ENCODE results near the gene RPS24. TPM values are rescaled to one million over a fixed set of nuclear protein-coding genes. Genes with fewer than 3 reads are reported as not detected.

RPS24 gene
- total RNA-seq = 1,000 to 10,000 TPM; 1,742 to 3,992 (median 2,045) TPM

DNA sequence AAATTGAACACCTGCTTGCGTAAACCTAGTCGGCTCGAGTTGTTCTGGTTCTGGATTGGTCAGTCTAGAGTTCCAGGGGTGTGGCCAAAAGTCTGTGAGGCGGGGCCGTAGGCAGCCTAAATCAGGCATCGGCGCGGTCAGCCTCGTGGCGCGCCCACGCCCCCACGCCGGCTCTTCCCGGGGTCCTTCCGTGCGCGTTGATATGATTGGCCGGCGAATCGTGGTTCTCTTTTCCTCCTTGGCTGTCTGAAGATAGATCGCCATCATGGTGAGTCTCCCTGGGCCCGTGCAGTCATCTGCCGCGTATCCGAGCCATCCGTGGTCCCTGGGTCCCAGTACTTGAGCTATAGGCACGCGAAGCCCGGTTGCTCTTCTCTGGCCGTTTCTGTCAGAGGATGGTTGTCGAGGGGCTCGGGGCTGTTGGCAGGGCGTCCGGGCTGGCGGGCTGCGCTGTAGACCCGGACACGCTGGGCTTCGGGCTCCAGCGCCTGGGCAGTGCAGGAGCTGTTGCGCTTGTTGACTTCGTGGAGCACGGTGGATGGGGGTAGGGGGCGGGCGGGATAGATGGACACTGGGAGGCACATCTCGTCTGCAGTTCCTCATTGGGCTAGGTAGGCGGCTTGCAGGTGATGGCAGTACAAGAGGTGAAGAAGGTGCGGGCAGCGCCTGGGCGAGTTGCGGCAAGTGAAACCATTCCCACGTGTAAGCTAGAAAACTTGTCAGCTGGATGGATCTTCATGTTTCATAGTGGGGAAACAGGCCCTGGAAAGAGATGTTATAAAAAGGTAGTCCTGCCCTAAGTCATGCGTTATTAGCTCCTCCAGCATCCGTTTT, at the start of gene RPS24:
Gene RPS24, plus strand, starts transcription at position 227 of the 834 bp plus-strand sequence. Its CDS starts 39 bp downstream, at position 266.
- intact Hi-C loops (cut with DNase I) = no loop called here
- Histone ChIP-seq H3K4me3 (replicated peaks in 1 of 3) (peak within 1 kb of the TSS; percentile 57 to 80 (median 58)), H3K36me3 (peaks cover 35% of the 10 kb centered on the region in 2 donors), H3K27me3 (no peaks in the 10 kb centered on the region), H3K27ac (peak within 1 kb of the TSS; percentile 53 to 83 (median 72)), H3K4me1 (peaks cover 14 to 16% of the 10 kb centered on the region in 2 donors), H3K9me3 (no peaks in the 10 kb centered on the region)
- peak; percentile 96 to 98 for DNase-seq
- WGBS, 2 donors = 0 to 1% methylated on average over 34 to 47 of the region's 55 CpGs
- TF ChIP-seq, protein P1, sequence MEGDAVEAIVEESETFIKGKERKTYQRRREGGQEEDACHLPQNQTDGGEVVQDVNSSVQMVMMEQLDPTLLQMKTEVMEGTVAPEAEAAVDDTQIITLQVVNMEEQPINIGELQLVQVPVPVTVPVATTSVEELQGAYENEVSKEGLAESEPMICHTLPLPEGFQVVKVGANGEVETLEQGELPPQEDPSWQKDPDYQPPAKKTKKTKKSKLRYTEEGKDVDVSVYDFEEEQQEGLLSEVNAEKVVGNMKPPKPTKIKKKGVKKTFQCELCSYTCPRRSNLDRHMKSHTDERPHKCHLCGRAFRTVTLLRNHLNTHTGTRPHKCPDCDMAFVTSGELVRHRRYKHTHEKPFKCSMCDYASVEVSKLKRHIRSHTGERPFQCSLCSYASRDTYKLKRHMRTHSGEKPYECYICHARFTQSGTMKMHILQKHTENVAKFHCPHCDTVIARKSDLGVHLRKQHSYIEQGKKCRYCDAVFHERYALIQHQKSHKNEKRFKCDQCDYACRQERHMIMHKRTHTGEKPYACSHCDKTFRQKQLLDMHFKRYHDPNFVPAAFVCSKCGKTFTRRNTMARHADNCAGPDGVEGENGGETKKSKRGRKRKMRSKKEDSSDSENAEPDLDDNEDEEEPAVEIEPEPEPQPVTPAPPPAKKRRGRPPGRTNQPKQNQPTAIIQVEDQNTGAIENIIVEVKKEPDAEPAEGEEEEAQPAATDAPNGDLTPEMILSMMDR (IDR thresholded peaks at IDR 0.05) = no peak
- TF ChIP-seq POLR2A (IDR thresholded peaks at IDR 0.05) = peak; percentile 15 to 94

DNA sequence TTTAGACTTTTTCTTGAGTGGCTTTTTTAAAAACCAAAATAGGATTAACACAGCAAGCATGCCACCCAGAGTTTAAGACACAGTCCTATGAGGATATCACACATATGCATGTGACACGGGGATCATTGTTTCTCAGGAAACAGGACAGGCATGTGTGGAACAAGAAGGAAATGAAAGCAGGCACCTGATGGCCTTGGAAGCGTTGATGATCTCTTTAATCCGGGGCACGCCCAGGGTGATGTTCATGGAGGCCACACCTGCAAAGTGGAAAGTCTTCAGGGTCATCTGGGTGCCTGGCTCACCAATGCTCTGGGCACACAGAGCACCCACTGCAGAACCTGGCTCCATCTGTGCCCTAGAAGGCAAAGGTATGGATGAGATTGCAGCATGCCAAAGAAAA, 48.7 kb upstream of the RPS24 start:
- intact Hi-C loops (cut with DNase I) = no loop called here
- H3K9me3 ChIP-seq = no peaks in the 10 kb centered on the region
- no peak overlapping the region for H3K27ac ChIP-seq
- no peak for DNase-seq
- TF ChIP-seq, protein P1 (IDR thresholded peaks at IDR 0.05) = no peak
- TF ChIP-seq POLR2A (IDR thresholded peaks at IDR 0.05) = no peak
- H3K4me1 ChIP-seq = peaks cover 0 to 13% of the 10 kb centered on the region in 2 donors
- H3K27me3 ChIP-seq = no peaks in the 10 kb centered on the region
- WGBS, 2 donors = 80 to 87% methylated on average over 4 of the region's 4 CpGs
- no peak overlapping the region for H3K4me3 ChIP-seq (replicated peaks in 1 of 3)
- H3K36me3 ChIP-seq = peaks cover 52 to 74% of the 10 kb centered on the region in 2 donors

DNA sequence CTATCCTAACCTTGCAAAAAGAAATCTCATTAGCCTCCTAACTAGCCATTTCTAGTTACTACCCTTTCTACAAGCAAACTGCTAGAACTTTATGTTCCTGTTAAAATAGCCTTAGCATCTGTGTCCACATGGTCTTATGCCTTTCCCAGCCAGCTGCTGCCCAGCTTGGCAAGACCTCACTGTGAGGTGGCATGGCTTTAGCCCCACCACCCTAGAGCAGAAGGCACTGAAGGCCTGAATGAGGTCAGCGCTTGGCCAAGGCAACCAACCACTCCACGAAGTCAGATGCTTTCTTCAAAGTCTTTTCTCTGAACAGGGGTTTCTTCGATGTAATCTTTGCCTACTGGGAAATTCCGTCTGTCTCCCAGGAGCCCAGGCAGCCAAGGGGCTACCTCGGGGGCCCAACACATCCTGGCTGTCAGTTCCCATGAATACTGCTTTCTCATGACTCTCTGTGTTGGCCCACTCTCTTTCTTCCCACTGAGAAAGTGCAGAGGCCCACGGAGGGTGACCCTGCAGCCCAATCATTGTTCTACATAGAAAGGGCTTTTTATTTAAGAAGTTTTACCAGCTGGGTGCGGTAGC, 45.9 kb upstream of the RPS24 start:
- WGBS, 2 donors = 91 to 96% methylated on average over 7 of the region's 7 CpGs
- no peak for TF ChIP-seq POLR2A (IDR thresholded peaks at IDR 0.05)
- TF ChIP-seq, protein P1 (IDR thresholded peaks at IDR 0.05) = no peak
- Histone ChIP-seq H3K4me1 (peaks cover 5 to 30% of the 10 kb centered on the region in 2 donors), H3K36me3 (peaks cover 32 to 56% of the 10 kb centered on the region in 2 donors), H3K27ac (no peak overlapping the region), H3K27me3 (no peaks in the 10 kb centered on the region), H3K4me3 (replicated peaks in 1 of 3) (no peak overlapping the region), H3K9me3 (no peaks in the 10 kb centered on the region)
- DNase-seq = no peak
- intact Hi-C loops (cut with DNase I) = no loop called here

DNA sequence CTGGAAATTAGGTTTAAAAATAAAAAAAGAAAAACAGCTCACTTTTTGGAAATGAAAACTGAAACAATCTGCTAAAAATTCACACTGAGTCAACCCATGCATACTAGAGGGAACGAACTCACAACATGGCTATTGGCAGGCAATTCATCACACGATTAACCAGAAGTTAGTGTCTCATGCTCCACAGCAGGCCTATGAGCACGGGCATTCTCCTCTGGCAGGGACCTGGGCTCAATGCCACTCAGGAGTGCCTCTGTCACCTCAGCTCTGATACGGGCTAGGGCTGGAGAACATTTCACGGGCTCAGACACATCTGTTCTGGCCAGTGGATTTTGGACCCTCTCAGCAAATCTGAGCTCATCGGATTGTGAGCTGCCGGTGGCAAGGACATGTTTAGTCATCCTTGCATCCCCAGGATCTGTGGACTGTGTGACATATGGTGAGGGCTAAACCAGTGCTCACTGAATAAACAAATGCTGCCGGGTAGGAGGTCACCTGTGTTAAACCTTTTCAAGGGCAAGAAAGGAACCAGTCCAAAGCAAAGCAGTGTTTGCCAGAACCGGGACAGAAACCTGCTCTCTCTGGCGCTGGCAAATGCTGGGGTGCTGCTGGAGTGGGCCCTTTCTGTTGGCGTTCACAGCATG, 44.5 kb upstream of the RPS24 start:
- intact Hi-C loops (cut with DNase I) = no loop called here
- Histone ChIP-seq H3K36me3 (peaks cover 24 to 42% of the 10 kb centered on the region in 2 donors), H3K4me1 (peaks cover 6 to 32% of the 10 kb centered on the region in 2 donors), H3K27me3 (no peaks in the 10 kb centered on the region), H3K27ac (peak overlapping the region in 1 of 3 donors; percentile 33), H3K9me3 (no peaks in the 10 kb centered on the region), H3K4me3 (replicated peaks in 1 of 3) (no peak overlapping the region)
- WGBS, 2 donors = 78 to 87% methylated on average over 11 of the region's 11 CpGs
- TF ChIP-seq POLR2A (IDR thresholded peaks at IDR 0.05) = no peak
- TF ChIP-seq, protein P1 (IDR thresholded peaks at IDR 0.05) = no peak
- DNase-seq = peak in 1 of 2 donors; percentile 31

Data from thyroid gland (tissue), 4 donors.